Pons (tissue), 1 donor: Measurements from ENCODE around the gene IGF2.
"Not testable (repeated sequence)": the region's sequence is repeated elsewhere in the genome, so short reads cannot be mapped to it uniquely, and the experiment has no call there.

Experiments
- DNase-seq: peaks from one replicate; pipeline ENCODE4 v3.0.0-alpha.2; 2016; ENCODE audit warnings: low spot score

The IGF2 gene

GRCh38 chr11:2136209-2136951 lies 2.8 kb downstream of the IGF2 start:
- no peak for DNase-seq

- DNase-seq: no peak
Measured at GRCh38 chr11:2135648-2136201, 3.5 kb downstream of the IGF2 start.

GRCh38 chr11:2135018-2135569 lies 4.1 kb downstream of the IGF2 start:
- DNase-seq: no peak

GRCh38 chr11:2134022-2135010 lies 4.9 kb downstream of the IGF2 start:
- no peak for DNase-seq

GRCh38 chr11:2133241-2134021 lies 5.8 kb downstream of the IGF2 start:
- DNase-seq: no peak

- DNase-seq: no peak
Measured at GRCh38 chr11:2132874-2133240, 6.3 kb downstream of the IGF2 start.

- no peak for DNase-seq
Measured at GRCh38 chr11:2132246-2132645, 6.9 kb downstream of the IGF2 start.

GRCh38 chr11:2131371-2132236 lies 7.6 kb downstream of the IGF2 start:
- DNase-seq: no peak

- DNase-seq: no peak
Measured at GRCh38 chr11:2130881-2131352, 8.3 kb downstream of the IGF2 start.

GRCh38 chr11:2129699-2130366 lies 9.4 kb downstream of the IGF2 start:
- no peak for DNase-seq

GRCh38 chr11:2129308-2129698 lies 9.9 kb downstream of the IGF2 start:
- DNase-seq: no peak

GRCh38 chr11:2128511-2129307 lies 10.5 kb downstream of the IGF2 start:
- no peak for DNase-seq

- no peak for DNase-seq
Measured at GRCh38 chr11:2128130-2128510, 11.1 kb downstream of the IGF2 start.

GRCh38 chr11:2127482-2128129 lies 11.6 kb downstream of the IGF2 start:
- no peak for DNase-seq

GRCh38 chr11:2126520-2127085 lies 12.6 kb downstream of the IGF2 start:
- DNase-seq: no peak

- not testable (repeated sequence) for DNase-seq
Measured at GRCh38 chr11:2124736-2125484, 14.3 kb downstream of the IGF2 start.

- DNase-seq: no peak
Measured at GRCh38 chr11:2123628-2123960, 15.6 kb downstream of the IGF2 start.
